ENCODE measurements around the gene HPCA.

Gene HPCA

GRCh38 chr1:32890516-32891240, 4.4 kb downstream of the HPCA start:
- no peak for DNase-seq (ENCODE audit: low read depth)

- no peak for DNase-seq (ENCODE audit: low read depth)
Measured at GRCh38 chr1:32891241-32891570, 4.9 kb downstream of the HPCA start.

- DNase-seq (ENCODE audit: low read depth) = no peak
Measured at GRCh38 chr1:32891630-32892029, 5.3 kb downstream of the HPCA start.

- DNase-seq (ENCODE audit: low read depth) = no peak
Measured at GRCh38 chr1:32892368-32893197, 6.3 kb downstream of the HPCA start.

- DNase-seq (ENCODE audit: low read depth) = no peak
Measured at GRCh38 chr1:32893198-32894018, 7.1 kb downstream of the HPCA start.

GRCh38 chr1:32894019-32894600, 7.8 kb downstream of the HPCA start:
- DNase-seq (ENCODE audit: low read depth) = no peak

- DNase-seq (ENCODE audit: low read depth) = no peak
Measured at GRCh38 chr1:32894681-32895080, 8.4 kb downstream of the HPCA start.

GRCh38 chr1:32895325-32896215, 9.3 kb downstream of the HPCA start:
- no peak for DNase-seq (ENCODE audit: low read depth)

GRCh38 chr1:32896451-32896850, 10.2 kb downstream of the HPCA start:
- no peak for DNase-seq (ENCODE audit: low read depth)

- no peak for DNase-seq (ENCODE audit: low read depth)
Measured at GRCh38 chr1:32897082-32898049, 11.1 kb downstream of the HPCA start.

- DNase-seq (ENCODE audit: low read depth) = no peak
Measured at GRCh38 chr1:32898056-32898455, 11.8 kb downstream of the HPCA start.

- no peak for DNase-seq (ENCODE audit: low read depth)
Measured at GRCh38 chr1:32898958-32899357, 12.7 kb downstream of the HPCA start.

- no peak for DNase-seq (ENCODE audit: low read depth)
Measured at GRCh38 chr1:32899586-32900296, 13.4 kb downstream of the HPCA start.

- DNase-seq (ENCODE audit: low read depth) = no peak
Measured at GRCh38 chr1:32900371-32900955, 14.2 kb downstream of the HPCA start.

- DNase-seq (ENCODE audit: low read depth) = no peak
Measured at GRCh38 chr1:32900956-32901822, 14.9 kb downstream of the HPCA start, which contains the start of gene TMEM54. Gene TMEM54, minus strand, starts transcription at chr1:32901389. Its CDS starts 151 bp downstream, at chr1:32901238.

GRCh38 chr1:32901823-32902534, 15.7 kb downstream of the HPCA start:
- no peak for DNase-seq (ENCODE audit: low read depth)

GRCh38 chr1:32902535-32902920, 16.2 kb downstream of the HPCA start:
- DNase-seq (ENCODE audit: low read depth) = no peak

Measured in stimulated activated CD8-positive, alpha-beta memory T cell treated with anti-CD3 and anti-CD28 coated beads, Interleukin-12 subunit alpha, Interleukin-12 subunit beta, amount 100 ng/mL, for 4 hours (primary cell).